HG03159 (cell line): ENCODE measurements around the gene SEPTIN8.
"Not testable (repeated sequence)": the region's sequence is repeated elsewhere in the genome, so short reads cannot be mapped to it uniquely, and the experiment has no call there.

Experiments used
- ATAC-seq: cut with Tn5 transposase; IDR thresholded peaks from one replicate; pipeline ENCODE4 v1.9.1; 2021; ENCODE audit warnings: mild to moderate bottlenecking, moderate library complexity; ENCODE audit not compliant: unreplicated experiment

The SEPTIN8 gene

GRCh38 chr5:132812781-132813598, 36.0 kb upstream of the SEPTIN8 start, which contains the start of gene SOWAHA:
Gene SOWAHA (plus strand): TSS chr5:132813302. CDS start chr5:132813622, 320 bp downstream.
- ATAC-seq: no peak

GRCh38 chr5:132812123-132812765, 35.2 kb upstream of the SEPTIN8 start:
- no peak for ATAC-seq

GRCh38 chr5:132810605-132811004, 33.6 kb upstream of the SEPTIN8 start:
- no peak for ATAC-seq

DNA sequence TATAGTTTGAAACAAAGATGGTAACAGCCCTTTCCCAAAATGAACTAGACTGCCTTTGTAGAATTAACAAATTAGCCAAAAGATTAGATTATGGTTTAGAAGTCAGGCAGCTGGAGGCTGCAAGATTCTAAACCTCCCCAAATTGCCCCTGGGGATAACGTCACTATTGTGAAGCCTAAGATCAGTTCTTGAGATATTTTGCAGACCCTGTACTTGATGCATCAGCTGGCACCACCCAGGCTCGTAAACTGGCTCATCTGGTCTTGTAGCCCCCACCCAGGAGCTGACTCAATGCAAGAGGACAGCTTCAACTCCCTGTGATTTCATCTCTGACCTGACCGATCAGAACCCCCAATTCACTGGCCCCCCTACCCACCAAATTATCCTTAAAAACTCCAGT, 31.8 kb upstream of the SEPTIN8 start:
- ATAC-seq: no peak

- no peak for ATAC-seq
Measured at GRCh38 chr5:132808448-132808847, 31.4 kb upstream of the SEPTIN8 start.

GRCh38 chr5:132807163-132807838, 30.3 kb upstream of the SEPTIN8 start:
- ATAC-seq: no peak

GRCh38 chr5:132806804-132807162, 29.7 kb upstream of the SEPTIN8 start:
- not testable (repeated sequence) for ATAC-seq

DNA sequence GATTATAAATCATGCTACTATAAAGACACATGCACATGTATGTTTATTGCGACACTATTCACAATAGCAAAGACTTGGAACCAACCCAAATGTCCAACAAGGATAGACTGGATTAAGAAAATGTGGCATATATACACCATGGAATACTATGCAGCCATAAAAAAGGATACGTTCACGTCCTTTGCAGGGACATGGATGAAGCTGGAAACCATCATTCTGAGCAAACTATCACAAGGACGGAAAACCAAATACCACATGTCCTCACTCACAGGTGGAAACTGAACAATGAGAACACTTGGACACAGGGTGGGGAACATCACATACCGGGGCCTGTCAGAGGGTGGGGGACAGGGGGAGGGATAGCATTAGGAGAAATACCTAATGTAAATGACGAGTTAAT, 28.8 kb upstream of the SEPTIN8 start:
- ATAC-seq: not testable (repeated sequence)

GRCh38 chr5:132804219-132804618, 27.2 kb upstream of the SEPTIN8 start:
- ATAC-seq: not testable (repeated sequence)

DNA sequence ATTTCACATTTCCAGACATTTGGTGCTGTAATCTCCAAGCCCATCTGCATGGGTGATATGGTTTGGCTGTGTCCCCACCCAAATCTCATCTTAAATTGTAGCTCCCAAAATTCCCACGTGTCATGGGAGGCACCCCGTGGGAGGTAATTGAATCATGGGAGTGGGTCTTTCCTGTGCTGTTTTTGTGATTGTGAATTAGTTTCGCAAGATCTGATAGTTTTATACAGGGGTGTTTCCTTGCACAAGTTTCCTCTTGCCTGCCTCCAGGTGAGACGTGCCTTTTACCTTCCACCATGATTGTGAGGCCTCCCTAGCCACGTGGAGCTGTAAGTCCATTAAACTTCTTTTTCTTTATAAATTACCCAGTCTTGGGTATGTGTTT, 25.6 kb upstream of the SEPTIN8 start:
- not testable (repeated sequence) for ATAC-seq

DNA sequence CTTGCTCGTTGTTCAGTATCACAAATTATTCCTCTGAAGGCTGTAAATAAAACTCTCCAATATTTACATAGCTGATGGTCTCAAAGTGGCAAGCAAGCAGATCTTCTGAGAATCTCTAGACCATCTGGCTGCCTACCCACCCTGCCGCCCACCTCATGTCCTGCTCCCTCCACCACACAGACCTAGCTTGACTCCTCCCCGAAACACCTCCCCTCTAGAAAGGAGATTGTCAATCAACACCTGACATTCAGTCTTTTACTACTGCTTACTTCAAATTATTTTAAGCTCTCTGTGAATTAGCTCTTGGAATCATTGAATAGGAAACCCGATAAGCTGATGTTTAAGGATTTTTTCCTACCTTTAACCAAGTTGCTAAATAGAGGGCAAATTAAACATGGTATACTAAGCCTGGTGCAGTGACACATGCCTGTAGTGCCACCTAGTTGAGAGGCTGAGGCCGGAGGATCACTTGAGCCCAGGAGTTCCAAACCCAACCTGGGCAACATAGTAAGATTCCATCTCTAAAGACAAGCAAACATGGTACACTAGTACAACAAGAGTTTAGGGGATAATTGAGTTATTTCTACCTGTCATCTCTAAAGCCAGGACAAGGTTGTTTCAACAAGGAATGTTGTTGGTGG, 25.1 kb upstream of the SEPTIN8 start:
- ATAC-seq: no peak

- no peak for ATAC-seq
Measured at GRCh38 chr5:132800545-132800944, 23.5 kb upstream of the SEPTIN8 start.

- ATAC-seq: no peak
Measured at GRCh38 chr5:132799392-132799791, 22.4 kb upstream of the SEPTIN8 start.

- ATAC-seq: no peak
Measured at GRCh38 chr5:132797651-132798050, 20.6 kb upstream of the SEPTIN8 start.

DNA sequence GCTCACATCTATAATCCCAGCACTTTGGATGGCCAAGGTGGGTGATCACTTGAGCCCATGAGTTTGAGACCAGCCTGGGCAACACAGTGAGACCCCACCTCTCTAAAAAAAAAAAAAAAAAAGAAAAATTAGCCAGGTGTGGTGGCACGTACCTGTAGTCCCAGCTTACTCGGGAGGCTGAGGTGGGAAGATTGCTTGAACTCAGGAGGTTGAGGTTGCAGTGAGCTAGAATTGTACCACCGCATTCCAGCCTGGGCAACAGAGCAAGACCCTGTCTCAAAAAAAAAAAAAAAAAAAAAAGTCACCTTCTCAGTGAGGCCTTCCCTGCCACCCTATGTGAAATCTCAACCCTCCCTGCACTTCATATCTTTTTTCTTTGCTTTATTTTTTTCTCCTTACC, 14.0 kb upstream of the SEPTIN8 start:
- no peak for ATAC-seq

DNA sequence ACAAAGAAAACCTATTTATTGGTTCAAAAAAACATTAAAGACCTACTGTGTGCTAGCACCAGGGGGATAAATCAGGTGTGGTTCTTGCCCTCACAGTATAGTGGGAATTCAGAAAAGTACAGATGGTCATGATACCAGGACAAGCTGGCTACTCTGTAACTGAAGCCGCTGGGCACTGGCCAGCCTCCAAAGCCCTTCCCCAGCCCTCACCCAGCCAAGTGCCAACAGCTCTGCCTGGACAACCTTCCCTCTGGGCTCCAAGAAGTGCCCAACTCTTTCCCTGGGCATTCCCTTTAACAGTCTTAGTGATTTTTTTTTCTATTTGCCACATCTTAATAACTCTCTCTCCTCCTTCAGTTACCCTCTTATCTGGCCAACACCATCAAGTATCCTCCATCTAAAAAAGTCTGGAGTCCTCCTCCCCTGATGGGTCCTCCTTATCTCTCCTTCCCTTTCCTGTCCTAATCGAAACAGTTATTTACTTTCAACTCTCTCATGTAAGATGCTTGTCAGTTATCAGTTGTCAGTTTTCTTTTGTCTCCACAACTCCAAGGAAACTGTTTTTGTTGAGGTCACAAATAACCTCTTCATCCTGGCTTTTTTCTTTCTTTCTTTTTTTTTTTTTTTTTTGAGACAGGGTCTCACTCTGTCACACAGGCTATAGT, 13.3 kb upstream of the SEPTIN8 start:
- no peak for ATAC-seq

DNA sequence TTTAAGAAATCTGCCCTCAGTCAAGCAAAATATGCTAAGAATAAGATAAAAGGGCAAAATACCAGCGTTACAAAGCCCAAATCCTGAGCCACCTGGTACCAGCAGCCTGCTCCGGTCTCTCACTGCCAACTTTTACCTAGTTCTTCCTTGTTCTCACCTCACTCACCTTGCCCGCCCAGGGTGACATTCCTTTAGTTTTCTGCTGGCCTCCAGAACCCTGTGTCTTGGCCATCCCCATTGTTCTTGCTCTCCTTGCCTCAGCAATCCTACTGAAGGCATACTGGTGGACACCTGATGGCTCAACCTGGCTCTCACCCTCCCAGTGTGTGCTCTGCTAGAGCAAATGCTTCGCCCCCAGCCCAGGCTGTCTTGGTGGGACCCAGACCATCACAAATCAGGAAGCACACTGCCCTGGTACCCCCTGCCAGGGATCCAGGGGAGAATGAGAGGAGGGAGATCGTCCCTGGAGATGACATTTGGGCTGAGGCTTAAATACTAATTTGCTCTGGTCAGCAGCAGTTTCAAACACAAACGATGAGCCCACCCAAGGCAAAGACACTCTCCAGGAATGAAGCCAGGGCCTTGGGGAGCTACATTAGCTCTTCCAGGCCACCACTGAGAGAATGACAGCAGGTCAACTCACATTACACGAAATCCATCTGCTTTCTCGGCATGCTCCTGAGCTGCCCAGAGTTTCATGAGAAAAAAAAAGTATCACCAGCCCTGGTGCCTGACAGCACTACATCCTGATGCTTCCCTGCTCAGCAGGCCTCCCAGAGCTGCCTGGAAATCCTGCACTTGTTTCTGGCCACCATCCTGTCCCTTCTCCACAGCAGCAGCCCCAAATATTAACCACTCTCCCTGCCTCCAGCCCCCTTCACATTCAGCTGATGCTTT, 12.2 kb upstream of the SEPTIN8 start:
- no peak for ATAC-seq

- no peak for ATAC-seq
Measured at GRCh38 chr5:132788508-132788907, 11.5 kb upstream of the SEPTIN8 start.

- no peak for ATAC-seq
Measured at GRCh38 chr5:132787076-132787475, 10.0 kb upstream of the SEPTIN8 start.

DNA sequence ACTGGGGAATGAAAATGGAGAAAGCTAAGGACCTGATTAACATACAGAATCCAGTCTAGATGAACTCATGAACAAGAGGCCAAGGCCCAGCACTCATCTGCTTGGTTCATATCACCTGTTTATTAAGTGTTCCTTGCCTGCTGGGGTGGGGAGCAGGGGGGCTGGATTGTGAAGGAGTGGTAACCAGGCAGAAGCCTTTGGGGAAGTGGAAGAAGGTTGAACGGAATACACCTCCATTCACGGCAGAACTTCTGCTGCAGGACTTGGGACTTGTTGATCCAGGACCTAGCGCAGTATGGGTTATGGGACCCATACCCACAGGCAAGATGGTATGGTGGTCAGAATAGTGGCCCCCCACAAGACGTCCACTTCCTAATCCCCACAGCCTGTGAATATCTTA, 8.8 kb upstream of the SEPTIN8 start:
- ATAC-seq: no peak
